ENCODE results near the gene TLN1.

Gene TLN1

GRCh38 chr9:35740243-35740642 lies 8.2 kb upstream of the TLN1 start:
- Histone ChIP-seq H3K27me3 (replicated peaks; ENCODE audit: control insufficient read depth, insufficient read depth, low read length) (no peaks in the 10 kb centered on the region), H3K36me3 (ENCODE audit: control insufficient read depth, insufficient read depth, low read length) (peaks cover 48% of the 10 kb centered on the region), H3K4me3 (replicated peaks; ENCODE audit: low read depth, low read length) (no peak overlapping the region)
- TF ChIP-seq CTCF (IDR thresholded peaks at IDR 0.05; ENCODE audit: insufficient read depth, low read length, poor library complexity, severe bottlenecking) = no peak
- no peak for DNase-seq (ENCODE audit: extremely low read depth, insufficient read length)

GRCh38 chr9:35738924-35739323 lies 6.9 kb upstream of the TLN1 start:
- no peak for TF ChIP-seq CTCF (IDR thresholded peaks at IDR 0.05; ENCODE audit: insufficient read depth, low read length, poor library complexity, severe bottlenecking)
- Histone ChIP-seq H3K27me3 (replicated peaks; ENCODE audit: control insufficient read depth, insufficient read depth, low read length) (no peaks in the 10 kb centered on the region), H3K36me3 (ENCODE audit: control insufficient read depth, insufficient read depth, low read length) (peaks cover 42% of the 10 kb centered on the region), H3K4me3 (replicated peaks; ENCODE audit: low read depth, low read length) (no peak overlapping the region)
- no peak for DNase-seq (ENCODE audit: extremely low read depth, insufficient read length)

GRCh38 chr9:35738186-35738585 lies 6.2 kb upstream of the TLN1 start:
- DNase-seq (ENCODE audit: extremely low read depth, insufficient read length) = no peak
- Histone ChIP-seq H3K4me3 (replicated peaks; ENCODE audit: low read depth, low read length) (no peak overlapping the region), H3K27me3 (replicated peaks; ENCODE audit: control insufficient read depth, insufficient read depth, low read length) (no peaks in the 10 kb centered on the region), H3K36me3 (ENCODE audit: control insufficient read depth, insufficient read depth, low read length) (peaks cover 39% of the 10 kb centered on the region)
- TF ChIP-seq CTCF (IDR thresholded peaks at IDR 0.05; ENCODE audit: insufficient read depth, low read length, poor library complexity, severe bottlenecking) = no peak

- TF ChIP-seq CTCF (IDR thresholded peaks at IDR 0.05; ENCODE audit: insufficient read depth, low read length, poor library complexity, severe bottlenecking) = no peak
- Histone ChIP-seq H3K36me3 (ENCODE audit: control insufficient read depth, insufficient read depth, low read length) (peaks cover 39% of the 10 kb centered on the region), H3K4me3 (replicated peaks; ENCODE audit: low read depth, low read length) (no peak overlapping the region), H3K27me3 (replicated peaks; ENCODE audit: control insufficient read depth, insufficient read depth, low read length) (no peaks in the 10 kb centered on the region)
- no peak for DNase-seq (ENCODE audit: extremely low read depth, insufficient read length)
Measured at GRCh38 chr9:35737143-35737542, 5.1 kb upstream of the TLN1 start.

- peaks cover 35% of the 10 kb centered on the region for H3K36me3 ChIP-seq (ENCODE audit: control insufficient read depth, insufficient read depth, low read length)
- H3K27me3 ChIP-seq (replicated peaks; ENCODE audit: control insufficient read depth, insufficient read depth, low read length) = no peaks in the 10 kb centered on the region
- DNase-seq (ENCODE audit: extremely low read depth, insufficient read length) = peak; percentile 50
- peak; percentile 96 for TF ChIP-seq CTCF (IDR thresholded peaks at IDR 0.05; ENCODE audit: insufficient read depth, low read length, poor library complexity, severe bottlenecking)
- no peak overlapping the region for H3K4me3 ChIP-seq (replicated peaks; ENCODE audit: low read depth, low read length)
Measured at GRCh38 chr9:35736201-35736633, 4.2 kb upstream of the TLN1 start.

- H3K4me3 ChIP-seq (replicated peaks; ENCODE audit: low read depth, low read length) = no peak overlapping the region
- H3K27me3 ChIP-seq (replicated peaks; ENCODE audit: control insufficient read depth, insufficient read depth, low read length) = no peaks in the 10 kb centered on the region
- peaks cover 19% of the 10 kb centered on the region for H3K36me3 ChIP-seq (ENCODE audit: control insufficient read depth, insufficient read depth, low read length)
- DNase-seq (ENCODE audit: extremely low read depth, insufficient read length) = no peak
- no peak for TF ChIP-seq CTCF (IDR thresholded peaks at IDR 0.05; ENCODE audit: insufficient read depth, low read length, poor library complexity, severe bottlenecking)
Measured at GRCh38 chr9:35734096-35734495, 2.1 kb upstream of the TLN1 start.
